B cell (primary cell): ENCODE data around the gene TGFA.

Experiments used
- CTCF ChIP-seq: fragments of 200-600 bp; IDR thresholded peaks from one replicate; pipeline ENCODE4 v1.8.0; 2022; ENCODE audit warnings: antibody characterized with exemption, mild to moderate bottlenecking
- EZH2 ChIP-seq: IDR thresholded peaks from 2 replicates; pipeline ENCODE4 v1.6.1; 2012; ENCODE audit warnings: borderline replicate concordance, low read depth, mild to moderate bottlenecking, moderate library complexity, low read length; ENCODE audit not compliant: insufficient read depth, poor library complexity, severe bottlenecking

- TF ChIP-seq CTCF (no peak), EZH2 (no peak)
Measured at GRCh38 chr2:70450641-70451250, 102.9 kb downstream of the TGFA start.
